GM12874 (cell line): Measurements from ENCODE around the gene USH1C.

Source experiments
- CTCF ChIP-seq: IDR thresholded peaks from 2 replicates; pipeline ENCODE4 v1.5.1; 2011; ENCODE audit warnings: low read depth, mild to moderate bottlenecking, control low read depth, low read length, moderate library complexity; ENCODE audit not compliant: insufficient read depth

Gene USH1C

DNA sequence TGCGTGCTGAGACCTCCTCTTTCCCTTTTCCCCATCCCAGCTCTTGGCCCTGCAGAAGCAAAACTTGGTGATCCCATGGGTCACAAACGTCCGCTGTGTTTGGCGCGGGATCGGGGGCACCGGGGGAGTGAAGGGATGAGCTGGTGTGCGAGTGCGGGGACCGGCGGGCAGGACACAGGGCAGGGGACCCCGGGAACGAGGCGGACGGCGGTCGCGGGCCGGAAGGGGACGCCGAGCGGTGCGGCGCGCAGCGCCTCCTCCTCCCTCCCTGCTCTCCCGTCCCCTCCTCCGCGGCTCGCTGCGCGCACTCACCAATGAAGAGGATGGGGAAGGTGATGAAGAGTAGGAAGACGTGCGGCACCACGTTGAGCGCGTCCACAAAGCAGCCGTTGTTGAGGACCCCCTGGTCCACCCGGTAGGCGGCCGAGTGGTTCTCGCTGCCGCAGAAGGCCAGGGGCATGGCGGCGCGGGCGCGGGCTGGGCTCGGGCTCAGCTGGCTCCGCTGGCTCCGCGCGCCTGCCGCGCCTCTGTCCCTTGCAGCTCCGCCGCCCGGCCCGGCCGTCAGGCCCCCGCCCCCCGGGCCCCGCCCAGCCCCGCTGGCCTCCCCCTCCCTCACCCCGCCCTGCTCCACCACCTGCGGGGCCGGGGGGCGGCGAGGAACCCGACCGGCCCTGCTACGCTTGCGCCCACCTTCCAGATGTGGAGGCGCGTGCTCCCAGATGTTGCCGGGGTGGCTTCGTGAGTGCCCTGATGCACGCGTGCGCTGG, 67.7 kb downstream of the USH1C start, which contains the start of gene ABCC8:
Gene ABCC8 (minus strand): TSS at position 529 of the 767 bp plus-strand sequence. CDS start 69 bp downstream, at position 460.
- no peak for TF ChIP-seq CTCF

DNA sequence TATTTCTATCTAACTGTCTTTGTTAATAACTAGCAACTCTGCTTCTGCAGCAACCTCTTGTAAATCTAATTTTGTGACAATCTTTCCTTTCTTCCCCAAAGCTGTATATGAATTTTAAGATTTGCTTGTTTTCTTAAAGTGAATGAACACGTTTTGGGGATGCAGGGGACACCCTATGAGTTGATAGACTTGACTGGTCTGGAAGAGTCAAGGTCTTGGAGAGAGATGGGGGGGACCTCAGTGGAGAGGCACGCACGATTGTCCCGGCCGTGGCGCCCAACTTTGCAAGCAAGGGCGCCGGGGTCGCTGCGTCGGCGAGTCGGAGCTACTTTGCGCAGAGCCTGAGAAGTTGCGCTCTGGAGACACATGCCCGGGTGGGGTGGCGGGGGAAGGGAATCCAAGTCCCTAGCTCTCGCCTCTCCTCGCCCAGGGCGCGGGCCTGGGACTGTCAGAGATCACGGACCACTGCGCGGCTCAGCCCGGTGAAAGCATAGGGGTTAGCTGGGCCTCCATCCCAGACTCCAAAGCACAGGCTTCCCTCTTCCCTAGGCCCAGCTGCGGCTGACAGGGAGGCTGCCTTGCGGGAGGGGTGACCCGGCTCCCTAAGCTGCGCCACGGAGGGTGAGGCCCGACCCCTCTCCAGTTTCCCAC, 68.4 kb downstream of the USH1C start:
- TF ChIP-seq CTCF: no peak

GRCh38 chr11:17473071-17473744, 71.0 kb downstream of the USH1C start:
- no peak for TF ChIP-seq CTCF

GRCh38 chr11:17472467-17472866, 71.7 kb downstream of the USH1C start:
- no peak for TF ChIP-seq CTCF

DNA sequence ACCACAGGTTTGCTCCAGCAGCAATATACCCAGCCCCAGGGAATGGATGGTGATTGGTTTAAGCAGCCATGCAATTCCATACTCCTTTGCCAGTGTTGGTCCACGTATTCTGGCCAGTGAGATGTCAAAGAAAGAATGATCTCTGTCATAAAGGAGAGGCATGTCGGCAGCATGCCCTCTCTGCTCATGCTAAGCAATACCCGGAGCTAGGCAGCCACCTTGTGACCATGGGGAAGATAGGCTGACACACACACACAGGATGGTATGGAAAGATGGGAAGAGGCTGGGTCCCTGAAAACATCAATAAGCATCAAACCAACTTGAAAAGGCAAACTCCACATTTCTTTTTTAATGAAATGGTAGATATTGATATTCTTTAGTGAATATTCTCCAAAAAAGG, 72.7 kb downstream of the USH1C start:
- no peak for TF ChIP-seq CTCF

- TF ChIP-seq CTCF: no peak
These were observed 74.2 kb downstream of the USH1C start for GRCh38 chr11:17469998-17470397.

DNA sequence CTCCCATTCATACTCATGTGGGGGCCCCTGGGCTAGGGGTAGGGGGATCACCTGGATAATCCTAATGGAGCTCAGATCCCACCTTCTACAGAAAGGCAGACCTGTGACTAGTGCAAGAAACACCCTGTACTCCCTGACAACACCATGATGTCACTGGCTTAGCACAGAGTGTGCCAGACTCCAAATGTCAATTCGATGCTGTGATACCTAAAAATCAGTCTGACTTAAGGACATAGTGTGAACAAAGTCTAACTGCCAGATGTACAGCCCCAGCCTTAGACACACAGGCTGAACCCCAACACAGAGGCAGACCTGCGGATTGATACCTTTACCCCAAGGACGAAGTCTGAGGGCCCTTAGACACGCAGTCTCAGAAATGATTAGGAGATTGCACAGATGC, 76.1 kb downstream of the USH1C start:
- no peak for TF ChIP-seq CTCF
